CD8-positive, alpha-beta memory T cell (primary cell): ENCODE results near the gene FOXL3. TPM values are rescaled to one million over a fixed set of nuclear protein-coding genes. Genes with fewer than 3 reads are reported as not detected.

ENCODE experiments used
- CTCF ChIA-PET: fragments of 350-600 bp; sonication (Branson Sonifier 250); formaldehyde crosslinking; loops from one replicate; lab custom pipeline; 2021; ENCODE audit warnings: antibody characterized with exemption; lab: Charles Lee
- POLR2A ChIA-PET: fragments of 350-600 bp; sonication (Branson Sonifier 250); formaldehyde crosslinking; loops from one replicate; lab custom pipeline; 2021; ENCODE audit warnings: antibody characterized with exemption; lab: Charles Lee
- DNase-seq, 5 donors: peaks; one replicate each; pipeline versions ENCODE4 v3.0.0 to v3.0.0-alpha.2; 2020 to 2022; ENCODE audit warnings: mixed read lengths in 1 of 5
- H3K27ac ChIP-seq: one replicate; pipeline ENCODE4 v1.7.0; 2013; ENCODE audit warnings: low read depth, mild to moderate bottlenecking, low read length, moderate library complexity
- H3K27me3 ChIP-seq: 2 replicates; pipeline ENCODE4 v1.7.0; 2013; ENCODE audit warnings: low read length, mild to moderate bottlenecking; ENCODE audit not compliant: insufficient read depth, poor library complexity, severe bottlenecking
- H3K36me3 ChIP-seq: 2 replicates; pipeline ENCODE4 v1.7.0; 2013; ENCODE audit warnings: mild to moderate bottlenecking, low read length, moderate library complexity; ENCODE audit not compliant: insufficient read depth
- H3K4me1 ChIP-seq: 2 replicates; pipeline ENCODE4 v1.7.0; 2013; ENCODE audit warnings: mild to moderate bottlenecking, low read length, moderate library complexity; ENCODE audit not compliant: insufficient read depth
- H3K4me3 ChIP-seq: 2 replicates; pipeline ENCODE4 v1.7.0; 2013; ENCODE audit warnings: mild to moderate bottlenecking, low read length
- H3K9me3 ChIP-seq: 2 replicates; pipeline ENCODE4 v1.7.0; 2013; ENCODE audit warnings: mild to moderate bottlenecking, low read length
- H3K27ac Mint-ChIP-seq, 8 donors: one replicate each; pipeline ENCODE4 v1.8.0; 2020 to 2021; ENCODE audit warnings: mixed read lengths in 8 of 8, mild to moderate bottlenecking in 6 of 8, inconsistent platforms in 3 of 8, moderate library complexity in 3 of 8
- H3K27me3 Mint-ChIP-seq, 2 donors: one replicate each; pipeline ENCODE4 v1.8.0; 2020 to 2021; ENCODE audit warnings: mixed read lengths in 2 of 2, mild to moderate bottlenecking in 1 of 2, moderate library complexity in 1 of 2
- H3K36me3 Mint-ChIP-seq, 3 donors: one replicate each; pipeline ENCODE4 v1.8.0; 2020 to 2021; ENCODE audit warnings: mixed read lengths in 3 of 3, inconsistent platforms in 1 of 3, mild to moderate bottlenecking in 1 of 3
- H3K4me1 Mint-ChIP-seq, 3 donors: one replicate each; pipeline ENCODE4 v1.8.0; 2020 to 2021; ENCODE audit warnings: mixed read lengths in 3 of 3, inconsistent platforms in 1 of 3, mild to moderate bottlenecking in 1 of 3
- H3K4me3 Mint-ChIP-seq, 7 donors: one replicate each; pipeline ENCODE4 v1.8.0; 2020 to 2021; ENCODE audit warnings: mixed read lengths in 7 of 7, mild to moderate bottlenecking in 6 of 7, moderate library complexity in 4 of 7, inconsistent platforms in 2 of 7
- H3K9me3 Mint-ChIP-seq, 5 donors: one replicate each; pipeline ENCODE4 v1.8.0; 2020 to 2022; ENCODE audit warnings: mixed read lengths in 5 of 5, mild to moderate bottlenecking in 3 of 5, moderate library complexity in 2 of 5, inconsistent platforms in 1 of 5
- polyA plus RNA-seq: library from polyadenylated mRNA; unstranded; fragments of 300-500 nt; fragmentation: Illumina TruSeq; gene quantifications from one replicate; pipeline ENCODE4 v1.2.3, GENCODE V29; 2021
- total RNA-seq, 2 experiments: library from RNA; stranded (reverse); gene quantifications; one replicate each; pipeline ENCODE4 v1.2.3, GENCODE V29; 2021

The FOXL3 gene
- total and polyA plus RNA-seq, 3 experiments from 2014 or later = not detected

DNA sequence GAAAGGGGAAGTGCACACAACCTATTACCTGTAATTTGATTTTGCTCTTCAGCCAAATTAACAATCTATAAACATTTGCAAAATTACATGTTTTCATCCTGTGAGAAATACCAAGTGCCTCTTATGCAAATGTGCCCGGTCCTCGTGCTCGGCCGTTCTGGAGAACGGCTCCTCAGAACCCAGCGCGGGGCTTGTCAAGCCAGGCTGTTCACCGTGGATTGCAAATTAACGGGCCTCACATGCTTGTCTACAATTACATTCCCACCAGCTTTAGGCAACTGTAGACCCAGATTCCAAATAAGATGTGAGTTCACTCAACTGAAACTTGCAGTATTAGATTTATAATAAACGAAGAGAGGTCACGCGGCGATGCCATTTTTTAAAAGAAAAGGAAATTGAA lies 8.8 kb downstream of the FOXL3 start:
- H3K4me3 ChIP-seq = no peak overlapping the region
- no peaks in the 10 kb centered on the region for H3K36me3 ChIP-seq
- H3K27ac ChIP-seq = no peak overlapping the region
- Mint-ChIP-seq H3K9me3 (no peaks in the 10 kb centered on the region), H3K4me1 (no peaks in the 10 kb centered on the region), H3K27me3 (peaks cover 5 to 6% of the 10 kb centered on the region in 2 donors), H3K36me3 (no peaks in the 10 kb centered on the region), H3K27ac (no peak overlapping the region), H3K4me3 (no peak overlapping the region)
- POLR2A ChIA-PET = no interaction called here
- DNase-seq = no peak
- no peaks in the 10 kb centered on the region for H3K9me3 ChIP-seq
- H3K4me1 ChIP-seq = no peaks in the 10 kb centered on the region
- CTCF ChIA-PET = no interaction called here
- H3K27me3 ChIP-seq = no peaks in the 10 kb centered on the region

DNA sequence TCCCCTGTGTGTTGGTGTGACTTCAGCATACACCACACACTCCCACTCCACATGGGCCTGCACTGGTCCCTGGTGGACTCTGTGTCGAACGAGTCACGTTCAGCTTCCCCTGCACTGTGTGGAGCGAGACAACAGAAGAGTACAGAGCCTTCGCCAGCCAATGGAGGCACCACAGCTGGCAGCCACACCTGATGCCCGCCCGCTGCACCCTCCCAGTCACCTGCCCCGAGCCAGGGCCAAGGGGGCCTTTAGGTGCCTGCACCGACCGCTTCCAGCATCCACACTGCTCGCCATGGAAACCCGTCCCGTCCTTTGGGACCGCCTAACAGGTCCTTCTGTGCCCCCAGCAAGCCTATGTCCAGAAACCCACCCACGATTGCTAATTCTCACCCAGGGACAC lies 9.2 kb downstream of the FOXL3 start:
- DNase-seq = no peak
- ChIA-PET CTCF (no interaction called here), POLR2A (no interaction called here)
- H3K27me3 ChIP-seq = no peaks in the 10 kb centered on the region
- H3K27ac ChIP-seq = no peak overlapping the region
- Mint-ChIP-seq H3K27me3 (peaks cover 4 to 6% of the 10 kb centered on the region in 2 donors), H3K4me3 (no peak overlapping the region), H3K36me3 (no peaks in the 10 kb centered on the region), H3K9me3 (no peaks in the 10 kb centered on the region), H3K27ac (no peak overlapping the region), H3K4me1 (no peaks in the 10 kb centered on the region)
- H3K4me3 ChIP-seq = no peak overlapping the region
- no peaks in the 10 kb centered on the region for H3K36me3 ChIP-seq
- H3K4me1 ChIP-seq = no peaks in the 10 kb centered on the region
- no peaks in the 10 kb centered on the region for H3K9me3 ChIP-seq

DNA sequence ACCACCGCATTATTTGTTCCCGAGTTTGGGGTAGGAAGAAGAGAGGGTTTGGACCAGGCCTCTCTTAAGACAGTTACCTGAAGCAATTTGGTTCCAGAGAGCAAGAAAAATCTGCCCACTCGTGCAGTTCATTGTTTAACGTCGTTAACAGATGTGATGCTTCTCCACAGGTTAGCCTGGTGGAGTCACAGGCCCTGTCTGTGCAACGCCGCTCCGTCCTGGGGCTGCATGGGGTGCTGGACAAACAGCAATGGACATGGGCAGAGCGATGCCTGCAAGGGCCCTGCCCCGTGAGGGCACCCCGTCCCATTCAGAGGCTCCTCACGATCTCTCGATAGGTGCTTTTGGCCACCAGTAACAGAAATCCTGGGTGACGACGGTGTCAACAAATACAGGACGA lies 9.7 kb downstream of the FOXL3 start:
- H3K27ac Mint-ChIP-seq = no peak overlapping the region
- H3K4me3 ChIP-seq = no peak overlapping the region
- no peaks in the 10 kb centered on the region for H3K36me3 ChIP-seq
- no peak overlapping the region for H3K4me3 Mint-ChIP-seq
- peaks cover 3 to 6% of the 10 kb centered on the region in 2 donors for H3K27me3 Mint-ChIP-seq
- no peaks in the 10 kb centered on the region for H3K27me3 ChIP-seq
- H3K36me3 Mint-ChIP-seq = no peaks in the 10 kb centered on the region
- DNase-seq = no peak
- no peaks in the 10 kb centered on the region for H3K4me1 ChIP-seq
- ChIA-PET POLR2A (no interaction called here), CTCF (no interaction called here)
- no peak overlapping the region for H3K27ac ChIP-seq
- H3K4me1 Mint-ChIP-seq = no peaks in the 10 kb centered on the region
- no peaks in the 10 kb centered on the region for H3K9me3 Mint-ChIP-seq
- no peaks in the 10 kb centered on the region for H3K9me3 ChIP-seq

DNA sequence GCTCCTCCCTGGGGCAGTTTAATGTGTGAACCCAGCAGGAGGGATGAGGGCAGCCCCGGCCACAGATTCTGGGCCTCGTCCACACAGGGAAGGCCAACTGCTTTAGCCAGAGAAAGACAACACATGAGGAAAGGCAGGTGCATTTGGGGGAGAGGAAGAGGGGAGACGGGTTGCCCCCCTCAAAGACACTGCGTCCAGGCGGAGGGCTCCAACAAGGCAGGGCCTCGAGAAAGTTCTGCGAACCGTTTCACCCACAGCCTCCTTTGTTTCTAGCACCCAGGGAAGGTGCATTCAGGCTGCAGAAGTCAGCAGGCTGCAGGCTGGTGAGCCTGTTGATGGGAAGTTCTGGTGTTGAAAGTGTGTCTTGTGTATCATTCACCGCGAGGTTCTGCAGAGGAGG lies 10.1 kb downstream of the FOXL3 start:
- H3K36me3 Mint-ChIP-seq = no peaks in the 10 kb centered on the region
- DNase-seq = no peak
- no peak overlapping the region for H3K4me3 Mint-ChIP-seq
- peaks cover 4 to 6% of the 10 kb centered on the region in 2 donors for H3K27me3 Mint-ChIP-seq
- no peaks in the 10 kb centered on the region for H3K9me3 ChIP-seq
- no peaks in the 10 kb centered on the region for H3K4me1 ChIP-seq
- no peak overlapping the region for H3K27ac Mint-ChIP-seq
- no peaks in the 10 kb centered on the region for H3K27me3 ChIP-seq
- ChIA-PET CTCF (no interaction called here), POLR2A (no interaction called here)
- H3K36me3 ChIP-seq = no peaks in the 10 kb centered on the region
- no peaks in the 10 kb centered on the region for H3K4me1 Mint-ChIP-seq
- no peaks in the 10 kb centered on the region for H3K9me3 Mint-ChIP-seq
- no peak overlapping the region for H3K4me3 ChIP-seq
- H3K27ac ChIP-seq = no peak overlapping the region

DNA sequence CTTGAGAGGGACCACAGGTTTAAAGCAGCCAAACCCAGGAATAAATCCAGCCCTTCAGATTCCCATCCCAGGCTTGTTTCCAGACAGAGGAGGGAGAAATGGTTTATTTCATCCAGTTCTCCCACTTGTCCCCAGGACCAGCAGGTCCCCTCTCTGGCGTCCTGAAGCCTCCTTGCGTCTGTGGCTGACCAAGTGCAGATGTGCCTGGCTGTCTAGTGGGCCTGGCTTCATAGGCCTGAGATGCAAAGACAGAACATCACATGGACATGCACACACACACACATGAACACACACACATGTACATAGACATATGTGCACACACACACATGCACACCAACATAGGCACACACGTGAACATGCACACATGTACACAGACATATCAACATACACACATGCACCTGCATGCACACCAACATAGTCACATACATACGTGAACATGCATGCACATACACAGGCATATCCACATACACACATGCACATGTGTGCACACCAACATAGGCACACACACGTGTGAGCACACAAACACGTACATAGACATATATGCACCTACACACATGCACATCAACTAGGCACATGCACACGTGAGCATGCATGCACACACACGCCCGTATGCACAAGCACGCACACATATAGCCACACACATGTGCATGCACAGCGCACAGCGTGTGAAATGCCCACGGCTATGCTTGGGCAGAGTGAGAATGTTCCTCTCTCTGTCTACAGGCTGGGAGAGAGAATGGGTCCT lies 10.7 kb downstream of the FOXL3 start:
- Histone ChIP-seq H3K4me1 (no peaks in the 10 kb centered on the region), H3K27me3 (no peaks in the 10 kb centered on the region), H3K4me3 (no peak overlapping the region), H3K27ac (no peak overlapping the region), H3K36me3 (no peaks in the 10 kb centered on the region), H3K9me3 (no peaks in the 10 kb centered on the region)
- H3K27ac Mint-ChIP-seq = no peak overlapping the region
- H3K27me3 Mint-ChIP-seq = peaks cover 4 to 6% of the 10 kb centered on the region in 2 donors
- CTCF ChIA-PET = no interaction called here
- DNase-seq = no peak
- no peak overlapping the region for H3K4me3 Mint-ChIP-seq
- H3K9me3 Mint-ChIP-seq = no peaks in the 10 kb centered on the region
- no peaks in the 10 kb centered on the region for H3K4me1 Mint-ChIP-seq
- POLR2A ChIA-PET = no interaction called here
- no peaks in the 10 kb centered on the region for H3K36me3 Mint-ChIP-seq

DNA sequence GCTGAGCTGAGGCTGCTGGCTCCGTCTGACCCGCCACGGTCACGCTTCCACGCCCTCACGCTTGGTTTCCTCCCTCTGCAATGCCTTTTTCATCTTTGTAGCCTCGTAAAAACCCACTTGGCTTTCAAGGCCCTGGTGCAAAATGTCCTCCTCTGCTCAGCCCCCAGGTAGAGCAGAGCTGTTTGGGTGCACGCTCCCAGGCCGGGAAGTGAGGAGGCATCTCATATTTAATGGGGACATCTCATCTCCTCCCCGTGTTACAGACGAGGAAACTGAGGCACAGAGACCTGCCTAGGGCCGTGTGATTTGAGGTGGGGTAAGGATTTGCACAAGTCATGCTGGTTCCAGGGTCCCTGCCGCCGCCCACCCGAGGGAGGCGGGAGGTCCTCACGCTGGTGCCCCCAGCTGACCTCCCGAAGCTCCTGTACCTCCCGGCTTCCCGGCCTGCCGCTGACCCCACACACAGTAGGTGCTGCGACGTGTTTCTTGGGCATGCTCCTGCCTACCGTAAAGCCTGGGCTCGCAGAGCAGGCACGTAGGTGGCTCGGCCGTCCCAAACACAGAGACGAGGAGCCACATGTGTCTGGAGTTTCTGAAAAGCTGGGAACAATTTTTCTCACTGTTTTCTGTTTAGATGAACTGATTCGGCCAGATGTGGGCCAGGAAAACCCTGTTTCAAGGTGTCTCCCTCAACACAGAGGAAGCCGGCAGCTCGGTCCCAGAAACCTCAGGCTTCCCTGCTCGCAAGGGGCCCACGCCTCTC lies 11.5 kb downstream of the FOXL3 start:
- POLR2A ChIA-PET = no interaction called here
- H3K4me3 ChIP-seq = no peak overlapping the region
- H3K4me3 Mint-ChIP-seq = no peak overlapping the region

DNA sequence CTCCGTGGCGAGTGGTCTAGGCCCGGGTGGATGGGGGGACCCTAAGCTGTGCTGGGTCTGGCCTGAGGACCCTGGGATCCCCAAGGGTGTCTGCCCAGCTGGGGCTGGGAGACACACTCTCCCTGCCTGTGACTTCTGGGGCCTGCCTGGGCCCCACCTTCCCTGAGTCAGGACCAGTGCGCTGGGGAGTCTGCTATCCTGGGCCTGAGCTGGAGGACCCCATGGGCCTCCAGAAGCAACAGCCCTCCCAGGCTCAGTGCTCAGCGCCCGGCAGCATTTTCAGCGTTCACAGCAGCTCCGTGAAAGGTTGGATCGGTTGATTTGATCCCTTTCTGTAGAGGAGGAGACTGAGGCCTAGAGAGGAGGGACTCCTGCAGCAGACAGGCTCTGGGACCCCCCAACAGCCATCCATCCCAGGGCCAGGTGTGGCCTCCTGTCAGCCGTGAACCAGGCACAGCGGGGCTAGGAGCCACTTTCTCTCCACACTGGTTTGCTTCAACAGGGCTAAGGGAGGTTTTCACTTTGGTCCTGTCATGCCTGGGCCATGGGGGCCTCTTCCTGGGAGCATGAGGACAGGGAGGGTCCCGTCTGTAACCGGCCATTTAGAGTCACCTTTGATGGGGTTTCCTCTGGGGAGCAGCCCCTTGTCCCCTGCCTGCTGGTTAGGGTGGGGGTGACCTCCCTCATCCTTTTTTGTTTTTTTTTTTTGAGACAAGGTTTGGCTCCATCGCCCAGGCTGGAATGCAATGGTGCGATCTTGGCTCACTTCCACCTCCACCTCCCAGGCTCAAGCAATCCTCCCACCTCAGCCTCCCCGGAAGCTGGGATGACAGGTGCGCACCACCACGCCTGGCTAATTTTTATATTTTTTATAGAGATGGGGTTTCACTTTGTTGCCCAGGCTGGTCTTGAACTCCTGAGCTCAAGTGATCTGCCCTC lies 12.4 kb downstream of the FOXL3 start:
- Mint-ChIP-seq H3K27me3 (peaks cover 5 to 9% of the 10 kb centered on the region in 2 donors), H3K4me1 (no peaks in the 10 kb centered on the region), H3K36me3 (no peaks in the 10 kb centered on the region), H3K4me3 (no peak overlapping the region), H3K27ac (no peak overlapping the region), H3K9me3 (no peaks in the 10 kb centered on the region)
- H3K36me3 ChIP-seq = no peaks in the 10 kb centered on the region
- no peaks in the 10 kb centered on the region for H3K27me3 ChIP-seq
- POLR2A ChIA-PET = no interaction called here
- no peaks in the 10 kb centered on the region for H3K4me1 ChIP-seq
- no peak overlapping the region for H3K27ac ChIP-seq
- no peak overlapping the region for H3K4me3 ChIP-seq
- CTCF ChIA-PET = no interaction called here
- no peak for DNase-seq
- no peaks in the 10 kb centered on the region for H3K9me3 ChIP-seq

More for the DNA sequence above, 11.5 kb downstream of the FOXL3 start:
- peaks cover 4 to 6% of the 10 kb centered on the region in 2 donors for H3K27me3 Mint-ChIP-seq
- no peaks in the 10 kb centered on the region for H3K9me3 ChIP-seq
- H3K27ac ChIP-seq = no peak overlapping the region
- CTCF ChIA-PET = no interaction called here
- H3K4me1 Mint-ChIP-seq = no peaks in the 10 kb centered on the region
- H3K27me3 ChIP-seq = no peaks in the 10 kb centered on the region
- H3K36me3 ChIP-seq = no peaks in the 10 kb centered on the region
- H3K9me3 Mint-ChIP-seq = no peaks in the 10 kb centered on the region
- H3K27ac Mint-ChIP-seq = no peak overlapping the region
- H3K4me1 ChIP-seq = no peaks in the 10 kb centered on the region
- H3K36me3 Mint-ChIP-seq = no peaks in the 10 kb centered on the region
- no peak for DNase-seq

DNA sequence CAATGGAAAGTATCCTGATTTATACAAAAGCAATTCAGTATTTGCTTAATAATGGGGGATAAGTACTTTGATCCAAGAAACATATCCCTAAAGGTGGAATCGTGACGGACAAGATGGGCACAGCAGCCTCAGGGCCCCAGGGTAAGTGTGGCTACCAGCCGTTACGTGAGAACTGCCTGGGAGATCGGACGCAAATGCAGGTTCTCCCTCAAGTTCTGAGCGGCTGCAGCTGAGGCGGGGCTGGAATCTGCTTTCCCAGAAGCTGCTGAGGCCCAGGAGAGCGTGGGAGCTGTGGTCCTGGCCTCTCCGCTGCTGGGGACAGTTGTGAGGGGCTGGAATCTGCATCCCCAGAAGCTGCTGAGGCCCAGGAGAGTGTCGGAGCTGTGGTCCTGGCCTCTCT lies 13.5 kb downstream of the FOXL3 start:
- Histone ChIP-seq H3K4me1 (no peaks in the 10 kb centered on the region), H3K36me3 (no peaks in the 10 kb centered on the region), H3K9me3 (no peaks in the 10 kb centered on the region), H3K4me3 (no peak overlapping the region), H3K27me3 (no peaks in the 10 kb centered on the region), H3K27ac (no peak overlapping the region)
- no peak overlapping the region for H3K27ac Mint-ChIP-seq
- peaks cover 0 to 3% (median 0%) of the 10 kb centered on the region in 5 donors for H3K9me3 Mint-ChIP-seq
- DNase-seq = no peak
- no peaks in the 10 kb centered on the region for H3K36me3 Mint-ChIP-seq
- ChIA-PET POLR2A (no interaction called here), CTCF (no interaction called here)
- H3K4me3 Mint-ChIP-seq = no peak overlapping the region
- peaks cover 5 to 13% of the 10 kb centered on the region in 2 donors for H3K27me3 Mint-ChIP-seq
- no peaks in the 10 kb centered on the region for H3K4me1 Mint-ChIP-seq
